ENCODE results near the gene PACRG.

GRCh38 chr6:163136681-163137397 lies 409.1 kb downstream of the PACRG start:
- TF ChIP-seq E2F4 (CRISPR knock-in tag; IDR thresholded peaks at IDR 0.05; ENCODE audit: borderline replicate concordance, low read depth), result no peak
- no peak for TF ChIP-seq CTCF (IDR thresholded peaks at IDR 0.05)
- no peak for TF ChIP-seq NR1H2 (CRISPR knock-in tag; IDR thresholded peaks at IDR 0.05)
- no peak for TF ChIP-seq TCF7 (CRISPR knock-in tag; IDR thresholded peaks at IDR 0.05; ENCODE audit: low read depth)
- no peak for TF ChIP-seq NFYB (CRISPR knock-in tag; conservative IDR thresholded peaks at IDR 0.05; ENCODE audit: low read depth)
- TF ChIP-seq ZNF396 (CRISPR knock-in tag; IDR thresholded peaks at IDR 0.05; ENCODE audit: borderline replicate concordance), result no peak
- TF ChIP-seq ATF3 (CRISPR knock-in tag; conservative IDR thresholded peaks at IDR 0.05), result no peak
- TF ChIP-seq ZNF138 (CRISPR knock-in tag; conservative IDR thresholded peaks at IDR 0.05), result no peak
- TF ChIP-seq ATF6 (CRISPR knock-in tag; IDR thresholded peaks at IDR 0.05), result no peak
- no peak for TF ChIP-seq IRF2 (CRISPR knock-in tag; IDR thresholded peaks at IDR 0.05; ENCODE audit: borderline replicate concordance, low read depth)
- no peak for TF ChIP-seq ATF2 (CRISPR knock-in tag; IDR thresholded peaks at IDR 0.05; ENCODE audit: borderline replicate concordance, low read depth)
- no peak for TF ChIP-seq MAX (CRISPR knock-in tag; IDR thresholded peaks at IDR 0.05)
- no peak for TF ChIP-seq AFF4 (CRISPR knock-in tag; IDR thresholded peaks at IDR 0.05; ENCODE audit: borderline replicate concordance)
- no peak for TF ChIP-seq NFATC4 (CRISPR knock-in tag; IDR thresholded peaks at IDR 0.05)
